ENCODE data around the gene FARS2.

DNA sequence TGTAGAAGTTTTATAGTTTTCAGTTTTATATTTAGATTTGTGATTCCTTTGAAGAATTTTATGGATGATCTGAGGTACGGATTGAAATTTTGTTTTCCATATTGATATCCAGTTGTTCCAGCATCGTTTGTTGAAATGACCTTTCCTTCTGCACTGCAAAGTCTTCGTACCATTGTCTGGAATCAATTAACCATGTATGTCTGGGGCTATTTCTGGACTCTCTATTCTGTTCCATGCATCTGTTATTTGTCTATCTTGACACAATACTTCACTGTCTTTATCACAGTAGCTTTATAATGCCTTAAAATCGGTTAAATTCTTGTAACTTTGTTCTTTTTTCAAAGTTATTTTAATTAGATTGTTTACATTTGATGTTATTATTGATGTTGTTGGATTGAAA, 154.9 kb downstream of the FARS2 start:
- no peak for TF ChIP-seq ZNF282 (IDR thresholded peaks at IDR 0.05; ENCODE audit: partially characterized antibody)
- TF ChIP-seq, protein P1, sequence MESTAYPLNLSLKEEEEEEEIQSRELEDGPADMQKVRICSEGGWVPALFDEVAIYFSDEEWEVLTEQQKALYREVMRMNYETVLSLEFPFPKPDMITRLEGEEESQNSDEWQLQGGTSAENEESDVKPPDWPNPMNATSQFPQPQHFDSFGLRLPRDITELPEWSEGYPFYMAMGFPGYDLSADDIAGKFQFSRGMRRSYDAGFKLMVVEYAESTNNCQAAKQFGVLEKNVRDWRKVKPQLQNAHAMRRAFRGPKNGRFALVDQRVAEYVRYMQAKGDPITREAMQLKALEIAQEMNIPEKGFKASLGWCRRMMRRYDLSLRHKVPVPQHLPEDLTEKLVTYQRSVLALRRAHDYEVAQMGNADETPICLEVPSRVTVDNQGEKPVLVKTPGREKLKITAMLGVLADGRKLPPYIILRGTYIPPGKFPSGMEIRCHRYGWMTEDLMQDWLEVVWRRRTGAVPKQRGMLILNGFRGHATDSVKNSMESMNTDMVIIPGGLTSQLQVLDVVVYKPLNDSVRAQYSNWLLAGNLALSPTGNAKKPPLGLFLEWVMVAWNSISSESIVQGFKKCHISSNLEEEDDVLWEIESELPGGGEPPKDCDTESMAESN (CRISPR knock-in tag; conservative IDR thresholded peaks at IDR 0.05) = no peak
- no peak for TF ChIP-seq JARID2 (CRISPR knock-in tag; IDR thresholded peaks at IDR 0.05; ENCODE audit: insufficient replicate concordance)
- no peak for TF ChIP-seq POLR2AphosphoS5 (IDR thresholded peaks at IDR 0.05; ENCODE audit: low read depth, low read length)
- TF ChIP-seq ZNF138 (CRISPR knock-in tag; IDR thresholded peaks at IDR 0.05; ENCODE audit: low read depth) = no peak
- no peak for TF ChIP-seq CTCF (CRISPR knock-in tag; IDR thresholded peaks at IDR 0.05)
- no peak for TF ChIP-seq KAT7 (CRISPR knock-in tag; IDR thresholded peaks at IDR 0.05; ENCODE audit: borderline replicate concordance)
- TF ChIP-seq SMAD1 (CRISPR knock-in tag; IDR thresholded peaks at IDR 0.05; ENCODE audit: borderline replicate concordance, low read depth) = no peak
- no peak for TF ChIP-seq CHCHD3 (CRISPR knock-in tag; IDR thresholded peaks at IDR 0.05)
- no peak for TF ChIP-seq ESRRA (CRISPR knock-in tag; IDR thresholded peaks at IDR 0.05; ENCODE audit: low read depth)

Data from HepG2 (cell line).